ENCODE results near the gene SUPT16H. TPM values are rescaled to one million over a fixed set of nuclear protein-coding genes. Genes with fewer than 3 reads are reported as not detected.

SUPT16H gene
- polyA plus RNA-seq, 1 of the 3 experiments (the other 2 are of a cell fraction) = 53.7 TPM

- POLR2A ChIA-PET = no interaction called here
- no peak for DNase-seq
- Histone ChIP-seq H3K4me3 (ENCODE audit: low read depth in 2 of 2, low read length in 1 of 2) (no peak overlapping the region), H3F3A (replicated peaks; ENCODE audit: insufficient read depth) (no peaks in the 10 kb centered on the region), H3K36me3 (replicated peaks in 1 of 2; ENCODE audit: control insufficient read depth in 1 of 2, insufficient read depth in 2 of 2, low read length in 1 of 2) (no peaks in the 10 kb centered on the region), H3K9me3 (no peaks in the 10 kb centered on the region), H3K27me3 (ENCODE audit: insufficient read depth) (peaks cover 15% of the 10 kb centered on the region; the same call in 1 of the 2 replicates), H3K4me2 (no peak overlapping the region), H3K9me2 (no peaks in the 10 kb centered on the region), H2AFZ (ENCODE audit: low read depth) (no peak overlapping the region), H3K9ac (no peak overlapping the region), H4K20me1 (ENCODE audit: insufficient read depth) (no peaks in the 10 kb centered on the region), H3K79me2 (ENCODE audit: insufficient read depth) (no peaks in the 10 kb centered on the region), H3K27ac (ENCODE audit: low read depth in 2 of 2, low read length in 1 of 2) (no peak overlapping the region), H3K4me1 (ENCODE audit: control insufficient read depth in 1 of 2, insufficient read depth in 2 of 2, low read depth in 1 of 2, low read length in 1 of 2) (no peaks in the 10 kb centered on the region; a peak in 1 of 4 replicates)
- CTCF ChIA-PET = no interaction called here
- 66% methylated on average over 2 of the region's 2 CpGs for WGBS (ENCODE audit: low lambda C conversion rate)
- TF ChIP-seq SIN3A (IDR thresholded peaks at IDR 0.05; ENCODE audit: borderline replicate concordance, low read depth, low read length) (no peak), RAD21 (IDR thresholded peaks at IDR 0.05; ENCODE audit: low read length) (no peak), JUND (IDR thresholded peaks at IDR 0.05) (no peak), GATA2 (CRISPR knock-in tag; IDR thresholded peaks at IDR 0.05) (no peak), PBX3 (IDR thresholded peaks at IDR 0.05) (no peak), FOXM1 (IDR thresholded peaks at IDR 0.05; ENCODE audit: low read depth) (no peak), FOXJ3 (CRISPR knock-in tag; IDR thresholded peaks at IDR 0.05) (no peak), ELF1 (IDR thresholded peaks at IDR 0.05) (no peak), TAF1 (IDR thresholded peaks at IDR 0.05; ENCODE audit: borderline replicate concordance, low read depth, low read length) (no peak), FOSL2 (IDR thresholded peaks at IDR 0.05; ENCODE audit: borderline replicate concordance, low read depth) (no peak), RFX5 (IDR thresholded peaks at IDR 0.05; ENCODE audit: low read length) (no peak), EP300 (IDR thresholded peaks at IDR 0.05; ENCODE audit: borderline replicate concordance in 1 of 2, low read depth in 1 of 2, low read length in 1 of 2) (no peak), POLR2AphosphoS5 (IDR thresholded peaks at IDR 0.05; ENCODE audit: low read depth, low read length) (no peak), TEAD4 (IDR thresholded peaks at IDR 0.05; ENCODE audit: borderline replicate concordance, insufficient read depth) (no peak), CTCF (IDR thresholded peaks at IDR 0.05) (no peak), REST (IDR thresholded peaks at IDR 0.05; ENCODE audit: low read depth, low read length) (no peak), USF2 (IDR thresholded peaks at IDR 0.05; ENCODE audit: borderline replicate concordance, low read depth, low read length) (no peak), YY1 (IDR thresholded peaks at IDR 0.05; ENCODE audit: low read depth) (no peak)
Measured at GRCh38 chr14:21311614-21312013, 72.2 kb downstream of the SUPT16H start.
